HAP-1 (cell line): ENCODE data around the gene ICA1.

Source experiments
- DNase-seq, 2 experiments: peaks; one replicate each; pipeline ENCODE4 v3.0.0-alpha.2; 2016 to 2020; ENCODE audit warnings: low spot score in 2 of 2
- H3K27me3 ChIP-seq: fragments of 250-450 bp; sonication (Bioruptor Pico); 2 replicates; pipeline ENCODE4 v1.5.1; 2020; ENCODE audit warnings: low read depth, mild to moderate bottlenecking, moderate library complexity
- H3K36me3 ChIP-seq: fragments of 250-450 bp; sonication (Bioruptor Pico); replicated peaks from 2 replicates; pipeline ENCODE4 v1.5.1; 2020; ENCODE audit warnings: mild to moderate bottlenecking
- H3K4me1 ChIP-seq: fragments of 250-450 bp; sonication (Bioruptor Pico); 2 replicates; pipeline ENCODE4 v1.5.1; 2020; ENCODE audit warnings: mild to moderate bottlenecking
- H3K4me3 ChIP-seq: fragments of 250-450 bp; sonication (Bioruptor Pico); 2 replicates; pipeline ENCODE4 v1.5.1; 2020; ENCODE audit warnings: mild to moderate bottlenecking, moderate library complexity
- H3K9me3 ChIP-seq: fragments of 250-450 bp; sonication (Bioruptor Pico); 2 replicates; pipeline ENCODE4 v1.5.1; 2020; ENCODE audit warnings: mild to moderate bottlenecking, moderate library complexity
- in situ Hi-C: fragments of 300-500 bp; cut with MboI; formaldehyde crosslinking; loops from 3 replicates; pipeline ENCODE4 v1.14.3; 2020; ENCODE audit warnings: low sequenced_read_pairs, inconsistent platforms, mixed read lengths

ICA1 gene

GRCh38 chr7:8228766-8229674 lies 32.9 kb downstream of the ICA1 start:
- Histone ChIP-seq H3K4me1 (no peaks in the 10 kb centered on the region), H3K4me3 (no peak overlapping the region), H3K27me3 (no peaks in the 10 kb centered on the region), H3K36me3 (no peaks in the 10 kb centered on the region), H3K9me3 (no peaks in the 10 kb centered on the region)
- in situ Hi-C loops = no loop called here
- DNase-seq = no peak

- Histone ChIP-seq H3K4me1 (no peaks in the 10 kb centered on the region), H3K36me3 (no peaks in the 10 kb centered on the region), H3K4me3 (no peak overlapping the region), H3K9me3 (no peaks in the 10 kb centered on the region), H3K27me3 (no peaks in the 10 kb centered on the region)
- no peak for DNase-seq
- in situ Hi-C loops = no loop called here
Observed at GRCh38 chr7:8228068-8228467, 33.9 kb downstream of the ICA1 start.

DNA sequence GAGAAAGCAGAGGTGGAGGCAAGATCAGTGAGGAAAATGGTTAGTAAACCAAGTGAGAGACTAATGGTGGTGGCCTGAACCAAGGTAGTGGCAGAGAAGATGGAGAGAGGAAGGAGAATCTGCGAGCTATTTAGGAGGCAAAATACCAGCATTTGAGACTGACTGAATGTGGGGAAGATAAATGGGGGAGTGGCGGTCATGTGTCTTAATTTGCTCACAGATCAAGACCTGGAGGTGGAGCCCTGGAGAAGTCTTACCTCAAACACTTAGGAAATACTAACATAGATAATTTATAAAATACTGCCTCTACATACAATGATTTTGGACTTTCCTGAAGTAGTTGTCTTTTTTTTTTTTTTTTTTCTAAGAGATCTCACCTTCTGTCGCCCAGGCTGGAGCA lies 34.7 kb downstream of the ICA1 start:
- no peak overlapping the region for H3K4me3 ChIP-seq
- no peaks in the 10 kb centered on the region for H3K9me3 ChIP-seq
- H3K4me1 ChIP-seq = no peaks in the 10 kb centered on the region
- DNase-seq = no peak
- H3K27me3 ChIP-seq = no peaks in the 10 kb centered on the region
- H3K36me3 ChIP-seq = no peaks in the 10 kb centered on the region
- in situ Hi-C loops = no loop called here

- Histone ChIP-seq H3K9me3 (no peaks in the 10 kb centered on the region), H3K36me3 (no peaks in the 10 kb centered on the region), H3K4me3 (no peak overlapping the region), H3K27me3 (no peaks in the 10 kb centered on the region), H3K4me1 (no peaks in the 10 kb centered on the region)
- in situ Hi-C loops = no loop called here
- no peak for DNase-seq
Observed at GRCh38 chr7:8226501-8226900, 35.5 kb downstream of the ICA1 start.

DNA sequence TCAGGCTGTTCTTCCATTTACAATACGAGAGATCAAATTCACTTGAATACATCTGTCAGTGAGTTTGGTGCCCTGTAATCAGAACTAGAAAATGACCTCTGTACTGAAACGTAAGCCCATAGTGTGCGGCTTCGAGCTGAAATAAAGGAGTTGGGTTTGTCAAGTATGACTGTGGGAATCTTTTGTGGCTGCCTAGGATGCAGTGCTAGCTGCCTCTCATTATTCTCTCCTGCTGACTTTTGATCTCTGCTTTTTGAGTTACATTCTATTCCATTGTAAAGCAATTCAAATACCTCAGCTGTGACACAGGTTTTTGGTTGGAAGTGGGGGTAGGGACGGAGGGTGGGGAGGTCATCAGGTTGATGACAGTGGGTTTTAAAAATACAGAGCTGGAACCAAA lies 40.4 kb downstream of the ICA1 start:
- Histone ChIP-seq H3K9me3 (no peaks in the 10 kb centered on the region), H3K36me3 (no peaks in the 10 kb centered on the region), H3K4me1 (no peaks in the 10 kb centered on the region), H3K27me3 (no peaks in the 10 kb centered on the region), H3K4me3 (no peak overlapping the region)
- DNase-seq = no peak
- in situ Hi-C loops = loop anchor here (25.0 kb wide), 1 partner anchor 559 kb away; no protein-coding TSS in a partner anchor

- Histone ChIP-seq H3K4me1 (no peaks in the 10 kb centered on the region), H3K9me3 (no peaks in the 10 kb centered on the region), H3K36me3 (no peaks in the 10 kb centered on the region), H3K27me3 (no peaks in the 10 kb centered on the region), H3K4me3 (no peak overlapping the region)
- no peak for DNase-seq
- in situ Hi-C loops = loop anchor here (25.0 kb wide), 1 partner anchor 559 kb away; no protein-coding TSS in a partner anchor
Observed at GRCh38 chr7:8221101-8221495, 40.9 kb downstream of the ICA1 start.

DNA sequence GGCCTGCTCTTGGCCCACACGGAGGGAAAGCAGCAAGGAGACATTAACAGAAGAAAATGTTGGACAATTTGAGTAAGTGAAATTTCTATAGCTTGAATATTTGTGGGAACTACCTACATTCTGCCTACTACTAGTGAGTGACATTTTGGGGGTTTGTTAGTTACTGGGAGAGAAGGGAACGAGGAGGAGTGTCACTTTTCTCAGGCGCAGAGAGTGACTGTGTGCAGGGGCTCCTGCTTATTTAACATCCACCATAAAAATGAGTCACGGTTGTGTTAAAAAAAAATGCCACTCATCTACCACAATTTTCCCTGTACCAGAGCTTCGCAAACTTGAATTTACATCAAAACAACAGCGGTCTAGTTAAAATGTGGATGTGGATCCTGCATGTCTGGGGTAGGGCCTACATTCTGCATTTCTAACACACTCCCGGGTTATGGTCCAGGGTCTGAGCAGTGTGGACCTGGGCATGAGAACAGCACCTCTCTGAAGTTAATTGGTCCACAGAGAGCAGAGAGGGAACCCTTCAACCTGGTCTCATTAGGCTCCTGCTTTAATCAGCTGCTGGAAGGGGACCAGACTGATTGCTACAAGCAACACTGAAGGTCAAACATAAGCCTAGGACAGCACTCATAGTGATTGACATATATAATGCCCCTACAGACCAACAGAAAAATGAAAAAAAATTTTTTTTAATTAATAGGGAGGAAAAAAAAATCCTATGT lies 41.4 kb downstream of the ICA1 start:
- no peaks in the 10 kb centered on the region for H3K4me1 ChIP-seq
- no peaks in the 10 kb centered on the region for H3K9me3 ChIP-seq
- H3K27me3 ChIP-seq = no peaks in the 10 kb centered on the region
- no peak overlapping the region for H3K4me3 ChIP-seq
- H3K36me3 ChIP-seq = no peaks in the 10 kb centered on the region
- in situ Hi-C loops = loop anchor here (25.0 kb wide), 1 partner anchor 558 kb away; no protein-coding TSS in a partner anchor
- no peak for DNase-seq

DNA sequence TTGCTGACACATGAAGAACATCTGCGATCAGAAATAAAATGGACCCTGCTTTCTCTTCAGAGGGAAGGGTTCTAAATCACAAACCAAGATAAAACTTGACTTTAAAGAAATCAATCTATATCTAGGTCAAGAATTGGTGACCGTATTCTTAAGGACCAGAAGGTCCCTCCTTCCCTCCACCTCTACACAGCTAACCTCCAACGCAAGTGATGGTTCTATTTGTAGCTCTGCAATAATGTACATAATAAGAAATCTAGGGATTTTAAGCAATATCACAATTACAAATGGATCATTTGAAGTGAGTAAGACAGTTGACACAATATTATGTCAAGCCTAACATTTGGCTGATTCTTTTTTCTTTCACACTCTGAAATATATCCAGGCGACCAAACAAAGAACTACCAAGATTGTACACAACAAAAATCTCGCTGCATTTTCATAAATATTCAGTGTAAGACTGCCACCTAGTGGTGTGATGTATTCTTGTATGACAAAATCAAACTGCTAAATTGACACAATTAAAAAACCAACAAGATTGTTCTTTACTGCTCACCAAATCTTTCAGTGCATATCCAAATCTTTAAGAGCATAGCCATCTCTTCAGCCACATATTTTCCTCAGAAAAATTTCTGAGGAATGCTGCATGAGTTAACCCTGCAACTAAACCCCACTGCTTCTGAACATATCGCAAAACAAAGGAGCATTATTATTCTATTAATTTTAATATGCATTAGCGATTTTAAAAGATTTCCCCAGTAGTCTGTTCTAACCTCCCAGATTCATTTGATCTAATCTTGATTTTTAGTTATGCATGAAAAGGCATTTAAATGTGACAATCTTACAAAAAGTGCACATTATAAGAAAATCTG lies 44.5 kb downstream of the ICA1 start:
- Histone ChIP-seq H3K4me1 (no peaks in the 10 kb centered on the region), H3K27me3 (no peaks in the 10 kb centered on the region), H3K4me3 (no peak overlapping the region), H3K36me3 (no peaks in the 10 kb centered on the region), H3K9me3 (no peaks in the 10 kb centered on the region)
- in situ Hi-C loops = loop anchor here (10.0 to 25.0 kb wide), 2 partner anchors 555 to 793 kb away; no protein-coding TSS in a partner anchor
- DNase-seq = peak; percentile 48 to 67

DNA sequence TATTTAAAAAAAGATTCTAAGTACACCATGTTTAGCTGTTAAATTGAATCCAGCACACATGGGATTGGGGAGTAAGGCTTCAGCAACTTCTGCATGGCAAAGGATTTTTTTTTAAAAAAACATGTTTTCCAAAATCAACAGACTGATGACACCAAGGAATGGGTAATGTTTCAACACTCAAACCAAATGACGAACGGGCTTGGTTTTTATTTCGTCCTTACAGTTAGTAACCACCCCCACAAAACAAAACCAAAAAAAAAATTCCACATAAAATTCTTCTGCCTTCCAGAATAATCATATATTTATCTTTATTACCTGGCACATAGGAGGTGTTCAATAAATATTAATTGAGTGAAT lies 45.7 kb downstream of the ICA1 start:
- no peak overlapping the region for H3K4me3 ChIP-seq
- in situ Hi-C loops = loop anchor here (10.0 to 25.0 kb wide), 2 partner anchors 554 to 792 kb away; no protein-coding TSS in a partner anchor

GRCh38 chr7:8215648-8216333 lies 46.2 kb downstream of the ICA1 start:
- in situ Hi-C loops = loop anchor here (10.0 to 25.0 kb wide), 2 partner anchors 553 to 791 kb away; no protein-coding TSS in a partner anchor
- Histone ChIP-seq H3K4me1 (no peaks in the 10 kb centered on the region), H3K9me3 (no peaks in the 10 kb centered on the region), H3K36me3 (no peaks in the 10 kb centered on the region), H3K27me3 (no peaks in the 10 kb centered on the region), H3K4me3 (no peak overlapping the region)
- no peak for DNase-seq

More for the DNA sequence above, 45.7 kb downstream of the ICA1 start:
- no peaks in the 10 kb centered on the region for H3K36me3 ChIP-seq
- no peaks in the 10 kb centered on the region for H3K9me3 ChIP-seq
- no peaks in the 10 kb centered on the region for H3K27me3 ChIP-seq
- H3K4me1 ChIP-seq = no peaks in the 10 kb centered on the region
- DNase-seq = no peak

GRCh38 chr7:8214244-8214824 lies 47.6 kb downstream of the ICA1 start:
- DNase-seq = no peak
- Histone ChIP-seq H3K4me1 (no peaks in the 10 kb centered on the region), H3K27me3 (no peaks in the 10 kb centered on the region), H3K9me3 (no peaks in the 10 kb centered on the region), H3K36me3 (no peaks in the 10 kb centered on the region), H3K4me3 (no peak overlapping the region)
- in situ Hi-C loops = loop anchor here (10.0 to 25.0 kb wide), 2 partner anchors 552 to 790 kb away; no protein-coding TSS in a partner anchor

DNA sequence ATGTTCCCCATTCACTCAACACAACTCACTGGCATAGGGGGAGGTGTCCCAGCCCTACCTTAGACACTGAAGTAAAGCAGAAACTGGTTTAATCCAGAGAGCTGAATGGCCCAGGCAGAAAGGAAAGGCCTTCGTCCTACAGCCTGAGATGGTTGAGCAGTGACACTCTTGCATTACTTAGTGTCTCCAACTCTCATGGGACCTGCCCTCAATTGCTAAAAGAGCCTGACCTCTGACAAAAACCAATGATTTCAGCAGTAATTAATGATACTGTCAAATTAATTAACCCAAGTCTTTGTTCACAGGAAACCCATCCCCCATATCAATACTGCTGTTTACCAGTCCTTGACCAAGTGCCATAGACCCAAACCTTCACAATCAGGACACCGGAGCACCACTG lies 48.6 kb downstream of the ICA1 start:
- no peak for DNase-seq
- no peak overlapping the region for H3K4me3 ChIP-seq
- H3K27me3 ChIP-seq = no peaks in the 10 kb centered on the region
- no peaks in the 10 kb centered on the region for H3K4me1 ChIP-seq
- H3K9me3 ChIP-seq = no peaks in the 10 kb centered on the region
- in situ Hi-C loops = loop anchor here (10.0 to 25.0 kb wide), 2 partner anchors 551 to 789 kb away; no protein-coding TSS in a partner anchor
- H3K36me3 ChIP-seq = no peaks in the 10 kb centered on the region
